H9 (cell line): ENCODE results near the gene ADO. TPM values are rescaled to one million over a fixed set of nuclear protein-coding genes. Genes with fewer than 3 reads are reported as not detected.

Experiments
- DNase-seq: peaks from one replicate; pipeline ENCODE4 v3.0.0-alpha.2; 2017
- H2AFZ ChIP-seq: one replicate; pipeline ENCODE4 v1.6.1; 2013; ENCODE audit warnings: mild to moderate bottlenecking, low read length, control low read depth, moderate library complexity
- H2AK5ac ChIP-seq: 2 replicates; pipeline ENCODE4 v1.6.1; 2013; ENCODE audit warnings: low read length, control low read depth, mixed read lengths; ENCODE audit not compliant: insufficient read length
- H2BK120ac ChIP-seq: one replicate; pipeline ENCODE4 v1.6.1; 2013; ENCODE audit warnings: low read depth, mild to moderate bottlenecking, low read length, control low read depth, inconsistent platforms; ENCODE audit not compliant: poor library complexity, severe bottlenecking
- H2BK12ac ChIP-seq: 2 replicates; pipeline ENCODE4 v1.6.1; 2013; ENCODE audit warnings: low read length, control low read depth, mixed read lengths, low read depth; ENCODE audit not compliant: insufficient read length
- H2BK15ac ChIP-seq: 2 replicates; pipeline ENCODE4 v1.6.1; 2013; ENCODE audit warnings: low read depth, low read length, control low read depth
- H2BK20ac ChIP-seq: one replicate; pipeline ENCODE4 v1.6.1; 2013; ENCODE audit warnings: low read depth, mild to moderate bottlenecking, low read length, control low read depth, inconsistent platforms; ENCODE audit not compliant: poor library complexity, severe bottlenecking
- H2BK5ac ChIP-seq: 2 replicates; pipeline ENCODE4 v1.6.1; 2013; ENCODE audit warnings: low read length, control low read depth, mixed read lengths; ENCODE audit not compliant: insufficient read length
- H3K14ac ChIP-seq: 2 replicates; pipeline ENCODE4 v1.6.1; 2013; ENCODE audit warnings: low read length, control low read depth; ENCODE audit not compliant: insufficient read depth
- H3K18ac ChIP-seq: 2 replicates; pipeline ENCODE4 v1.6.1; 2013; ENCODE audit warnings: low read depth, mild to moderate bottlenecking, mixed read lengths, low read length, control low read depth; ENCODE audit not compliant: insufficient read length
- H3K23ac ChIP-seq: 2 replicates; pipeline ENCODE4 v1.6.1; 2013; ENCODE audit warnings: low read length, control low read depth, mixed read lengths, low read depth; ENCODE audit not compliant: insufficient read length
- H3K23me2 ChIP-seq: 2 replicates; pipeline ENCODE4 v1.6.1; 2013; ENCODE audit warnings: low read depth, mild to moderate bottlenecking, mixed read lengths, low read length, control low read depth; ENCODE audit not compliant: insufficient read length, poor library complexity, severe bottlenecking
- H3K27ac ChIP-seq: 2 replicates; pipeline ENCODE4 v1.5.1; 2013; ENCODE audit warnings: low read length, control low read depth, mixed read lengths, low read depth; ENCODE audit not compliant: insufficient read length
- H3K27me3 ChIP-seq: 2 replicates; pipeline ENCODE4 v1.6.1; 2013; ENCODE audit warnings: low read length, control low read depth, inconsistent platforms; ENCODE audit not compliant: insufficient read depth
- H3K4ac ChIP-seq: 2 replicates; pipeline ENCODE4 v1.6.1; 2013; ENCODE audit warnings: low read depth, mild to moderate bottlenecking, control low read depth, inconsistent platforms, low read length, moderate library complexity
- H3K4me1 ChIP-seq: 2 replicates; pipeline ENCODE4 v1.6.1; 2013; ENCODE audit warnings: low read length, control low read depth, inconsistent platforms; ENCODE audit not compliant: insufficient read depth
- H3K4me2 ChIP-seq: 2 replicates; pipeline ENCODE4 v1.6.1; 2013; ENCODE audit warnings: low read length, control low read depth, mixed read lengths; ENCODE audit not compliant: insufficient read length, insufficient read depth
- H3K56ac ChIP-seq: 2 replicates; pipeline ENCODE4 v1.6.1; 2013; ENCODE audit warnings: low read depth, mild to moderate bottlenecking, mixed read lengths, low read length, control low read depth; ENCODE audit not compliant: insufficient read length
- H3K79me1 ChIP-seq: 2 replicates; pipeline ENCODE4 v1.6.1; 2013; ENCODE audit warnings: low read depth, mild to moderate bottlenecking, moderate library complexity, low read length, control low read depth, inconsistent platforms; ENCODE audit not compliant: insufficient read depth, poor library complexity, severe bottlenecking
- H3K79me2 ChIP-seq: 2 replicates; pipeline ENCODE4 v1.6.1; 2013; ENCODE audit warnings: low read length, control low read depth, inconsistent platforms; ENCODE audit not compliant: insufficient read depth
- H3K9ac ChIP-seq: 2 replicates; pipeline ENCODE4 v1.6.1; 2013; ENCODE audit warnings: low read length, control low read depth, mixed read lengths; ENCODE audit not compliant: insufficient read length; ENCODE audit errors: extremely low read depth
- H3K9me3 ChIP-seq: one replicate; pipeline ENCODE4 v1.6.1; 2013; ENCODE audit warnings: low read depth, low read length, inconsistent platforms; ENCODE audit not compliant: control insufficient read depth
- H3T11ph ChIP-seq: one replicate; pipeline ENCODE4 v1.6.1; 2013; ENCODE audit warnings: mild to moderate bottlenecking, low read length, control low read depth, inconsistent platforms
- H4K20me1 ChIP-seq: one replicate; pipeline ENCODE4 v1.6.1; 2013; ENCODE audit not compliant: control insufficient read depth, insufficient read length, insufficient read depth
- H4K5ac ChIP-seq: 2 replicates; pipeline ENCODE4 v1.6.1; 2013; ENCODE audit warnings: low read depth, mild to moderate bottlenecking, mixed read lengths, low read length, control low read depth; ENCODE audit not compliant: insufficient read length
- H4K8ac ChIP-seq: replicated peaks from 2 replicates; pipeline ENCODE4 v1.6.1; 2013; ENCODE audit warnings: low read length, control low read depth, mixed read lengths, low read depth; ENCODE audit not compliant: insufficient read length
- H4K91ac ChIP-seq: 2 replicates; pipeline ENCODE4 v1.6.1; 2013; ENCODE audit warnings: low read depth, mild to moderate bottlenecking, moderate library complexity, mixed read lengths, low read length, control low read depth; ENCODE audit not compliant: insufficient read length
- H3K27ac Mint-ChIP-seq, 3 experiments: 2 replicates in 2 of 3; 3 replicates in 1 of 3; pipeline ENCODE4 v1.8.0; 2020 to 2021; ENCODE audit warnings: mixed read lengths in 3 of 3, mild to moderate bottlenecking in 1 of 3, moderate library complexity in 1 of 3
- H3K27me3 Mint-ChIP-seq: 2 replicates; pipeline ENCODE4 v1.8.0; 2021; ENCODE audit warnings: low read depth, mild to moderate bottlenecking, moderate library complexity, mixed read lengths
- H3K36me3 Mint-ChIP-seq, 3 experiments: 2 replicates in 2 of 3; 3 replicates in 1 of 3; pipeline ENCODE4 v1.8.0; 2020 to 2021; ENCODE audit warnings: low read depth in 3 of 3, mixed read lengths in 3 of 3; ENCODE audit not compliant: insufficient read depth in 1 of 3
- H3K4me1 Mint-ChIP-seq, 2 experiments: 2 replicates each; pipeline ENCODE4 v1.8.0; 2020; ENCODE audit warnings: mixed read lengths in 2 of 2
- H3K4me3 Mint-ChIP-seq, 2 experiments: 2 replicates in 1 of 2; 3 replicates in 1 of 2; pipeline ENCODE4 v1.8.0; 2020 to 2021; ENCODE audit warnings: mild to moderate bottlenecking in 2 of 2, mixed read lengths in 2 of 2, moderate library complexity in 1 of 2
- H3K9me3 Mint-ChIP-seq, 2 experiments: 2 replicates in 1 of 2; 3 replicates in 1 of 2; pipeline ENCODE4 v1.8.0; 2020; ENCODE audit warnings: mild to moderate bottlenecking in 2 of 2, mixed read lengths in 2 of 2, moderate library complexity in 1 of 2
- CTCF ChIP-seq: fragments of 200-600 bp; sonication (generic); conservative IDR thresholded peaks from 3 replicates; pipeline ENCODE4 v1.8.0; 2021; ENCODE audit warnings: antibody characterized with exemption, mild to moderate bottlenecking
- WGBS: extraction: QIAGEN DNeasy Blood & Tissue Kit; methylation state at CpG from one replicate; pipeline ENCODE4 v1.1.7; 2013; ENCODE audit warnings: missing lambda C conversion rate, low lambda C conversion rate, mixed read lengths; ENCODE audit not compliant: insufficient read length; ENCODE audit errors: extremely low coverage; 5-methylcytosine and 5-hydroxymethylcytosine counted together
- total RNA-seq: library from RNA; stranded (reverse); gene quantifications from 2 replicates; pipeline ENCODE4 v1.2.1, GENCODE V29; 2021

Gene ADO
- total RNA-seq, 1 experiment from 2014 or later, result 31.6 TPM

GRCh38 chr10:62790019-62790555 lies 14.4 kb upstream of the ADO start:
- no peak overlapping the region for H2BK5ac ChIP-seq
- no peak overlapping the region for H2BK20ac ChIP-seq
- no peak overlapping the region for H3T11ph ChIP-seq
- H3K9me3 ChIP-seq, result no peaks in the 10 kb centered on the region
- H3K4ac ChIP-seq, result no peak overlapping the region
- no peaks in the 10 kb centered on the region for H3K23me2 ChIP-seq
- H4K20me1 ChIP-seq, result no peaks in the 10 kb centered on the region
- Mint-ChIP-seq H3K9me3 (peaks cover 20 to 22% of the 10 kb centered on the region in 2 experiments), H3K27ac (no peak overlapping the region), H3K4me1 (peaks cover 0 to 7% of the 10 kb centered on the region in 2 experiments; a peak in 2 of 4 replicates), H3K27me3 (peaks cover 3% of the 10 kb centered on the region), H3K4me3 (no peak overlapping the region), H3K36me3 (peaks cover 2 to 14% (median 3%) of the 10 kb centered on the region in 3 experiments; a peak in 5 of 7 replicates)
- H4K91ac ChIP-seq, result no peak overlapping the region
- no peak overlapping the region for H4K8ac ChIP-seq
- H2AFZ ChIP-seq, result no peak overlapping the region
- H3K56ac ChIP-seq, result no peak overlapping the region
- no peak overlapping the region for H4K5ac ChIP-seq
- H2BK15ac ChIP-seq, result no peak overlapping the region
- no peak overlapping the region for H2BK12ac ChIP-seq
- no peak overlapping the region for H3K14ac ChIP-seq
- no peak overlapping the region for H3K23ac ChIP-seq
- H3K27ac ChIP-seq, result no peak overlapping the region
- H3K18ac ChIP-seq, result no peak overlapping the region
- no peaks in the 10 kb centered on the region for H3K79me1 ChIP-seq
- DNase-seq, result no peak
- H3K9ac ChIP-seq, result no peak overlapping the region
- H3K79me2 ChIP-seq, result no peaks in the 10 kb centered on the region
- no peak overlapping the region for H2AK5ac ChIP-seq
- no peak overlapping the region for H2BK120ac ChIP-seq
- no peak for TF ChIP-seq CTCF
- no CpG with 5 or more reads among the region's 14 CpGs for WGBS
- no peaks in the 10 kb centered on the region for H3K27me3 ChIP-seq
- no peaks in the 10 kb centered on the region; the same call in 1 of the 2 replicates for H3K4me1 ChIP-seq
- no peak overlapping the region for H3K4me2 ChIP-seq
